SK-N-SH (cell line): ENCODE data around the gene XXYLT1. TPM values are rescaled to one million over a fixed set of nuclear protein-coding genes. Genes with fewer than 3 reads are reported as not detected.
A peak's percentile ranks its signal among the peaks of the same experiment; 100 is the strongest.

Experiments
- CTCF ChIA-PET: fragments of 300-600, 350-600 bp; formaldehyde crosslinking; extraction: SDS; loops from one replicate; lab custom pipeline; 2021; lab: Yijun Ruan, JAX
- POLR2A ChIA-PET: fragments of 350-600 bp; sonication (Branson Sonifier 250); formaldehyde crosslinking; extraction: SDS; loops from one replicate; lab custom pipeline; 2020; ENCODE audit warnings: antibody characterized with exemption, inconsistent platforms; lab: Yijun Ruan, JAX
- DNase-seq: peaks from one replicate; pipeline ENCODE4 v3.0.0; 2012
- H2AFZ ChIP-seq: fragments of 200-600 bp; sonication (generic); 2 replicates; pipeline ENCODE4 v1.8.1; 2016; ENCODE audit warnings: antibody characterized with exemption, mild to moderate bottlenecking, low read depth
- H3F3A ChIP-seq: fragments of 200-600 bp; sonication (generic); replicated peaks from 2 replicates; pipeline ENCODE3; 2016; ENCODE audit warnings: antibody characterized with exemption, mild to moderate bottlenecking; ENCODE audit not compliant: insufficient read depth
- H3K27ac ChIP-seq, 2 experiments: fragments of 200-500 bp in 1 of 2; fragments of 200-600 bp in 1 of 2; sonication (Bioruptor generic) in 1 of 2; sonication (generic), shearing (Covaris generic) in 1 of 2; 2 replicates each; pipeline versions ENCODE4 v1.5.1 to v1.6.1; 2014 to 2016; ENCODE audit warnings: low read depth in 2 of 2, inconsistent platforms in 1 of 2, low read length in 1 of 2, mild to moderate bottlenecking in 1 of 2, mixed read lengths in 1 of 2
- H3K27me3 ChIP-seq: fragments of 200-600 bp; sonication (generic), shearing (Covaris generic); 2 replicates; pipeline ENCODE4 v1.6.1; 2016; ENCODE audit warnings: mixed run types; ENCODE audit not compliant: insufficient read depth
- H3K36me3 ChIP-seq, 2 experiments: fragments of 200-500 bp in 1 of 2; fragments of 200-600 bp in 1 of 2; sonication (Bioruptor generic) in 1 of 2; sonication (generic) in 1 of 2; replicated peaks in 1 of 2; 2 replicates each; pipeline versions ENCODE3 to v1.5.1; 2014 to 2016; ENCODE audit warnings: low read length in 1 of 2, mild to moderate bottlenecking in 1 of 2; ENCODE audit not compliant: insufficient read depth in 2 of 2, control insufficient read depth in 1 of 2
- H3K4me1 ChIP-seq, 2 experiments: fragments of 200-500 bp in 1 of 2; fragments of 200-600 bp in 1 of 2; sonication (Bioruptor generic) in 1 of 2; sonication (generic), shearing (Covaris generic) in 1 of 2; 2 replicates each; pipeline versions ENCODE4 v1.5.1 to v1.6.1; 2014 to 2016; ENCODE audit warnings: low read depth in 1 of 2, low read length in 1 of 2, mixed run types in 1 of 2; ENCODE audit not compliant: insufficient read depth in 2 of 2, control insufficient read depth in 1 of 2
- H3K4me2 ChIP-seq: fragments of 200-600 bp; sonication (generic), shearing (Covaris generic); 2 replicates; pipeline ENCODE4 v1.6.1; 2017; ENCODE audit warnings: mixed run types
- H3K4me3 ChIP-seq, 2 experiments: fragments of 200-500 bp in 1 of 2; fragments of 200-600 bp in 1 of 2; sonication (Bioruptor generic) in 1 of 2; sonication (generic), shearing (Covaris generic) in 1 of 2; 2 replicates each; pipeline versions ENCODE4 v1.5.1 to v1.8.1; 2014 to 2016; ENCODE audit warnings: low read depth in 2 of 2, inconsistent platforms in 1 of 2, low read length in 1 of 2, mild to moderate bottlenecking in 1 of 2, mixed read lengths in 1 of 2, moderate library complexity in 1 of 2
- H3K79me2 ChIP-seq: fragments of 200-600 bp; sonication (generic); 2 replicates; pipeline ENCODE4 v1.8.1; 2017; ENCODE audit warnings: mild to moderate bottlenecking; ENCODE audit not compliant: insufficient read depth
- H3K9ac ChIP-seq: fragments of 200-600 bp; sonication (generic); 2 replicates; pipeline ENCODE4 v1.6.1; 2017; ENCODE audit warnings: mixed run types
- H3K9me2 ChIP-seq: fragments of 200-600 bp; sonication (generic); 2 replicates; pipeline ENCODE4 v1.6.1; 2017; ENCODE audit warnings: mixed run types
- H3K9me3 ChIP-seq: fragments of 200-600 bp; sonication (generic); 2 replicates; pipeline ENCODE4 v1.6.1; 2017; ENCODE audit warnings: mixed run types, mild to moderate bottlenecking, moderate library complexity
- H4K20me1 ChIP-seq: fragments of 200-600 bp; sonication (generic); 2 replicates; pipeline ENCODE4 v1.6.1; 2017; ENCODE audit warnings: mild to moderate bottlenecking, mixed run types; ENCODE audit not compliant: insufficient read depth
- FOSL2 ChIP-seq: IDR thresholded peaks from 2 replicates; pipeline ENCODE4 v1.4.0; 2012; ENCODE audit warnings: low read depth, mild to moderate bottlenecking, moderate library complexity, borderline replicate concordance
- FOXJ3 ChIP-seq: sonication (generic); formaldehyde crosslinking; IDR thresholded peaks from 2 replicates; pipeline ENCODE4 v1.5.1; 2020; ENCODE audit warnings: mild to moderate bottlenecking, missing genetic modification reagents
- GABPA ChIP-seq: IDR thresholded peaks from 2 replicates; pipeline ENCODE4 v1.4.0; 2012; ENCODE audit warnings: low read depth, mild to moderate bottlenecking
- GATA2 ChIP-seq: sonication (generic); formaldehyde crosslinking; IDR thresholded peaks from 2 replicates; pipeline ENCODE4 v1.5.0; 2020; ENCODE audit warnings: mild to moderate bottlenecking, missing genetic modification reagents
- IRF3 ChIP-seq: fragments of 150-350 bp; IDR thresholded peaks from 2 replicates; pipeline ENCODE4 v1.6.1; 2016; ENCODE audit warnings: mild to moderate bottlenecking, low read depth, low read length
- JUND ChIP-seq: IDR thresholded peaks from 2 replicates; pipeline ENCODE4 v1.4.0; 2012
- MEF2A ChIP-seq: IDR thresholded peaks from 2 replicates; pipeline ENCODE4 v1.4.0; 2012; ENCODE audit warnings: low read depth, borderline replicate concordance
- NFIC ChIP-seq: IDR thresholded peaks from 2 replicates; pipeline ENCODE4 v1.4.0; 2012; ENCODE audit warnings: borderline replicate concordance
- RCOR1 ChIP-seq: fragments of 150-350 bp; IDR thresholded peaks from 2 replicates; pipeline ENCODE4 v1.6.1; 2017; ENCODE audit warnings: antibody characterized with exemption, low read length
- RFX5 ChIP-seq: IDR thresholded peaks from 2 replicates; pipeline ENCODE4 v1.6.1; 2012; ENCODE audit warnings: mild to moderate bottlenecking, improper control_type of control experiment, low read length
- SIN3A ChIP-seq: IDR thresholded peaks from 2 replicates; pipeline ENCODE4 v1.6.1; 2012; ENCODE audit warnings: low read depth, mild to moderate bottlenecking, low read length, moderate library complexity, borderline replicate concordance
- SMC3 ChIP-seq: IDR thresholded peaks from 2 replicates; pipeline ENCODE4 v1.6.1; 2012; ENCODE audit warnings: low read depth, low read length, improper control_type of control experiment
- TEAD4 ChIP-seq: IDR thresholded peaks from 2 replicates; pipeline ENCODE4 v1.4.0; 2012; ENCODE audit warnings: mild to moderate bottlenecking, borderline replicate concordance; ENCODE audit not compliant: insufficient read depth
- WGBS: methylation state at CpG from one replicate; pipeline ENCODE4 v1.1.6; 2017; ENCODE audit warnings: low lambda C conversion rate; 5-methylcytosine and 5-hydroxymethylcytosine counted together
- polyA plus RNA-seq, 3 experiments: library from polyadenylated mRNA; depleted of rRNA; stranded (reverse); fragments of >200 nt; gene quantifications; 2 replicates each; pipeline ENCODE4 v1.2.3, GENCODE V29; 2012
- TF ChIP-seq, protein P1 (sequence below): fragments of 200-600 bp; sonication (generic); IDR thresholded peaks from 2 replicates; pipeline ENCODE4 v1.6.1; 2017; ENCODE audit warnings: antibody characterized with exemption, mild to moderate bottlenecking, moderate library complexity

The XXYLT1 gene
- polyA plus RNA-seq, 1 of the 3 experiments (the other 2 are of a cell fraction), result 22.6 TPM

DNA sequence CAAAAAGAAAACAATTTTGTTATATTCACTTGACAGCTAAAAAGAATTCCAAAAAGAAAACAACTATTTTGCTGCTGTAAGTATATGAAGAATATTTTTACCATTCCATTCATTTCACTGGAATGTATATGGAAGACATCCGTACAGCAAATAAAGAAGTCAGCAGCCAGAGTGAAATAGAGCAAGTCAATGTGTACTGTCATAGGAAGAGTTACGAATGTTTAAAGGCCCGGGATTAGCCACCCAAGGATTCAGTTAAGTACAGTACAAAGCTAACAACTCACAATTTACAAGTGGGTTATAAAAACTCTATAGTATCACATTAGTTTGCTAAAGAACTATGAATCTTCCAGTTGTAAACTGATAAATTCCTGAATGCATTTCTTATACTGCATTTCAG, 14.4 kb upstream of the XXYLT1 start:
- peak overlapping the region in 1 of 2 experiments; percentile 55; a peak in 1 of 4 replicates for H3K27ac ChIP-seq
- H3K4me2 ChIP-seq, result no peak overlapping the region

GRCh38 chr3:195284842-195285241, 13.9 kb upstream of the XXYLT1 start:
- Histone ChIP-seq H3K27me3 (no peaks in the 10 kb centered on the region), H3K9ac (no peak overlapping the region), H3K4me1 (peaks cover 0 to 13% of the 10 kb centered on the region in 2 experiments; a peak in 2 of 4 replicates)
- no peak for TF ChIP-seq GATA2 (CRISPR knock-in tag)
- TF ChIP-seq FOSL2, result no peak
- TF ChIP-seq GABPA, result no peak
- TF ChIP-seq RFX5, result no peak
- TF ChIP-seq RCOR1, result no peak
- TF ChIP-seq JUND, result no peak
- no peak for TF ChIP-seq FOXJ3 (CRISPR knock-in tag)
- TF ChIP-seq, protein P1, sequence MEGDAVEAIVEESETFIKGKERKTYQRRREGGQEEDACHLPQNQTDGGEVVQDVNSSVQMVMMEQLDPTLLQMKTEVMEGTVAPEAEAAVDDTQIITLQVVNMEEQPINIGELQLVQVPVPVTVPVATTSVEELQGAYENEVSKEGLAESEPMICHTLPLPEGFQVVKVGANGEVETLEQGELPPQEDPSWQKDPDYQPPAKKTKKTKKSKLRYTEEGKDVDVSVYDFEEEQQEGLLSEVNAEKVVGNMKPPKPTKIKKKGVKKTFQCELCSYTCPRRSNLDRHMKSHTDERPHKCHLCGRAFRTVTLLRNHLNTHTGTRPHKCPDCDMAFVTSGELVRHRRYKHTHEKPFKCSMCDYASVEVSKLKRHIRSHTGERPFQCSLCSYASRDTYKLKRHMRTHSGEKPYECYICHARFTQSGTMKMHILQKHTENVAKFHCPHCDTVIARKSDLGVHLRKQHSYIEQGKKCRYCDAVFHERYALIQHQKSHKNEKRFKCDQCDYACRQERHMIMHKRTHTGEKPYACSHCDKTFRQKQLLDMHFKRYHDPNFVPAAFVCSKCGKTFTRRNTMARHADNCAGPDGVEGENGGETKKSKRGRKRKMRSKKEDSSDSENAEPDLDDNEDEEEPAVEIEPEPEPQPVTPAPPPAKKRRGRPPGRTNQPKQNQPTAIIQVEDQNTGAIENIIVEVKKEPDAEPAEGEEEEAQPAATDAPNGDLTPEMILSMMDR, result no peak
- TF ChIP-seq IRF3, result no peak
- no peak for TF ChIP-seq SMC3
- TF ChIP-seq SIN3A, result no peak
- TF ChIP-seq TEAD4, result no peak
- TF ChIP-seq, all 33 proteins: peak for 0
- ChIA-PET POLR2A (no interaction called here), CTCF (interaction anchor here (1.2 to 1.4 kb wide), 2 partner anchors 13 to 613 kb away, joined by 3 to 4 read pairs; partner anchors contain the start of genes LSG1 and XXYLT1)
- Histone ChIP-seq H3K4me3 (no peak overlapping the region), H3K9me2 (no peaks in the 10 kb centered on the region), H3K4me2 (no peak overlapping the region), H2AFZ (no peak overlapping the region), H3K9me3 (no peaks in the 10 kb centered on the region), H3K27ac (no peak overlapping the region), H4K20me1 (no peaks in the 10 kb centered on the region), H3K79me2 (no peaks in the 10 kb centered on the region), H3K36me3 (peaks cover 41 to 45% of the 10 kb centered on the region in 2 experiments), H3F3A (peaks cover 13% of the 10 kb centered on the region)
- 88% methylated on average over 3 of the region's 3 CpGs for WGBS
- no peak for DNase-seq

More for the DNA sequence above, 14.4 kb upstream of the XXYLT1 start:
- no peaks in the 10 kb centered on the region for H4K20me1 ChIP-seq
- CTCF ChIA-PET, result interaction anchor here (1.4 to 2.3 kb wide), 1 partner anchor 14 kb away, joined by 4 to 13 read pairs; the partner anchor contains the start of gene XXYLT1
- WGBS, result 91% methylated on average over 3 of the region's 3 CpGs
- no peak for TF ChIP-seq NFIC
- TF ChIP-seq MEF2A, result no peak
- no peak overlapping the region for H2AFZ ChIP-seq
- peaks cover 13% of the 10 kb centered on the region for H3F3A ChIP-seq
- POLR2A ChIA-PET, result no interaction called here
- H3K4me1 ChIP-seq, result peaks cover 0 to 13% of the 10 kb centered on the region in 2 experiments; a peak in 2 of 4 replicates
- H3K36me3 ChIP-seq, result peaks cover 41 to 45% of the 10 kb centered on the region in 2 experiments
- H3K9me2 ChIP-seq, result no peaks in the 10 kb centered on the region
- H3K9me3 ChIP-seq, result no peaks in the 10 kb centered on the region
- no peaks in the 10 kb centered on the region for H3K27me3 ChIP-seq
- H3K79me2 ChIP-seq, result no peaks in the 10 kb centered on the region
- H3K4me3 ChIP-seq, result no peak overlapping the region
- no peak overlapping the region for H3K9ac ChIP-seq
- DNase-seq, result no peak
